ENCODE measurements around the gene NUDT16L1. TPM values are rescaled to one million over a fixed set of nuclear protein-coding genes. Genes with fewer than 3 reads are reported as not detected.
"Not testable (repeated sequence)": the region's sequence is repeated elsewhere in the genome, so short reads cannot be mapped to it uniquely, and the experiment has no call there.

The NUDT16L1 gene
- total RNA-seq, 1 donor from 2014 or later: 52.3 TPM

DNA sequence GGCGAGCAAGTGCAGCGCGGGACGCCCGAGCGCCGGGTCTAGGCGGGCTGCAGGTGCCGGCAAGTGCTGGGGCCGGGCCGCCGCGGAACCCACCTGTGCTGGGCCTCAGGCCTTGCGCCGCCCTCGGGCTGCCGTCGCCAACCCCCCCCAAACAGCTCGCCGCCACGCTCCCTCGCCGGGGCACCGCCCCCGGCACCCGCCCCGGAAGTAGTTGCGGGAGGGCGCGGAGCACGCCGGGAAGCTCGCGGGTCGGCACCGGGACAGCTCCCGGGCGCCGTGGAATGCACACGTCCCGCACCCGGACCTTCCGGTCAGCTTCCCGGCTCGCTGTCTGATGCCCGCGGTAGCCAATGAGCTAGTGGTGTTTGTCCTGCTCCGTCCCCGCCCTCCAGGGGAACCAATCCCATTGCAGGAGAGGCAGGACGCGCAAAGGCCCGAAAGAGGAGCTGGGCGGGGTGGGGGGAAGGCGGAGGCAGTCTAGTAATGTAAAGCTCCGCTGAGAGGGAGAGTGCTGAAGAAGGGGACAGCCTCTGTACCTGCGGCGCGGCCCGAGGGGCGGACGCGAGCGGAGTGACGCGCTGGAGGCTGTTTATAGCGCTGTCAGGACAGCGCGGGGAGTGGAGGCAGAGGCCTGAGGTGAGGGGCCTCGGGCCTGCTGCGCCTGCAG is 40.8 kb downstream of the NUDT16L1 start, which contains the start of the genes ANKS3 and DNAAF8:
Gene ANKS3 (minus strand): TSS at position 209 of the 667 bp plus-strand sequence. CDS start 4,122 bp downstream, outside the sequence.
Gene DNAAF8 (plus strand): TSS at position 475 of the 667 bp plus-strand sequence. CDS start 1,978 bp downstream, outside the sequence.
- intact Hi-C loops (cut with DNase I): loop anchor here (5.0 to 10.0 kb wide), 3 partner anchors 68 to 223 kb away; partner anchors contain the start of genes ROGDI and SEC14L5
- peak; percentile 98 for ATAC-seq
- peak; percentile 97 for DNase-seq (ENCODE audit: missing footprints)

DNA sequence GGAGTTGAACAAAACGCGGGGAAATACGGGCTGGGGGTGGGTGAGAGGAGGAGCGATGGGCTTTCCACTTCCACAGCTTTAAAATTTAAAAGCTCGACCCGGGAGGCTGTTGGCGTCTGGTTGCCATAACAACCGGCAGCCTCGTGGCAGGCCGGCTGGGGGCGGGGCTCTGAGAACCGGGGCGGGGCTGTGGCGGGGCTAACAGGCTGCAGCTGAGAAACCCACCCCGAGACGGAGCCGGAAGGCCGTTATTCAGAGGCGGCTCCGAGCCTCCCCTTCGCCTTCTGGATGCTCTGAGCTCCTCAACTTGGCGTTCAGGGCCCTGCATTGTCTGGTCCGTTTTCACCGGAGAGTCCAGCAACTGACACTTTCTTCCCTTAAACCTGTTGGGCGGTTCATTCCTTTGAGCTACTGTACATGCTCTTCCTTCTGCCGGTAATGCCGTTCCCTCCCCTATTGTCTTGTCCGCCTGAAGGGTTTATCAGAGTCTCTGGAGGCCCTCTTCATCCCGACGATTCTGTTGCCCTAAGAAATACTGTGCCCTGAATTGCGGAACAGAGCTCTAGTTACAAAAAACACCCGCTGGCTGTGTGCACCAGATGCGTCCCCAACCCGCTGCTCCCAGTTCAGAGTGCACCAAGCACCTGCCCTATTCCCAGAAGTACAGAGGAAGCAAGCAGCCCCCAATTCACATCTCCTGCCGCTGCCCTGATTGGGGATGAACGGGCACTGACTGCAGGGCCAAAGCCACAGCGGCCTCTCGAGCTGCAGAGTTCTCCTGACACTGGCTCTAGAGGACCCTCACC is 41.6 kb downstream of the NUDT16L1 start:
- ATAC-seq (peak; percentile 82), DNase-seq (ENCODE audit: missing footprints) (peak; percentile 95)
- intact Hi-C loops (cut with DNase I): loop anchor here (5.0 to 10.0 kb wide), 3 partner anchors 67 to 222 kb away; partner anchors contain the start of genes ROGDI and SEC14L5

DNA sequence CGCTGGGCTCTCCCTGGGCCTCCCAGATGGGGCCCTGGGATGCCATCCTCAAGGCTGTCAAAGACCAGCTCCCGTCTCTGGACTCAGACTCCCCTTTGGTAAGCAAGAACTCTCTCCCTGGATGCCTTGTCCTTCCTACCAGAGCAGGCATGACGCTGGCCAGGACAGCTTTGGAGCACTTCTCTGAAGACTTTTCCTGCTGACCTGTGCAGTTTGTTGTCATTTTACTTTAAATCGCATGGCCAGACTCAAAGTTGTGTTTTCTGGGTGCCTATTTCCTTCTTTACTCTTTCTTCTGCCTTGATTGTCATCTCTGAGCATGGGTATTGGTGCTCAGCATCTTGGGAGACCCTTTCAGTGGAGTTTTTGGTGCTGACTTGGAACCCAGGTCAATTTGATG is 43.2 kb downstream of the NUDT16L1 start:
- intact Hi-C loops (cut with DNase I): loop anchor here (10.0 kb wide), 1 partner anchor 118 kb away; no protein-coding TSS in a partner anchor
- no peak for ATAC-seq
- no peak for DNase-seq (ENCODE audit: missing footprints)

DNA sequence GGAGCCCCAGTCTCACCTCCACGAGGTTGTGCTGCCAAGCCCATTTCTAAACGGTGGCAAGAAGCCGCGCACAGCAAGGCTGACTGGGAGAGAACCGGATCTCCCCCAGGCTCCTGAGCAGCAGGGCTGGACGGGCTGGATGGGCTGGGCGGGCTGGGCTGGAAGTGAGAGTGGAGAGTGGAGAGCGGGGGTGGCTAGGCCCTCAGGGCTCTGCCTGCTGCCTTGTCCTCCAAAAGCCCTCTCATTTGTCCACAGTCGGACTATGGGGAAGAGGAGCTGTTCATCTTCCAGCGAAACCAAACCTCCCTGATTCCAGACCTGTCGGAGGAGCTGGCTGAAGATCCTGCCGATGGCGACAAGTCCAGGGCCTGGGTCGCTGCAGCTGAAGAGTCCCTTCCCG is 44.2 kb downstream of the NUDT16L1 start:
- no peak for ATAC-seq
- no peak for DNase-seq (ENCODE audit: missing footprints)
- intact Hi-C loops (cut with DNase I): loop anchor here (10.0 kb wide), 1 partner anchor 117 kb away; no protein-coding TSS in a partner anchor

DNA sequence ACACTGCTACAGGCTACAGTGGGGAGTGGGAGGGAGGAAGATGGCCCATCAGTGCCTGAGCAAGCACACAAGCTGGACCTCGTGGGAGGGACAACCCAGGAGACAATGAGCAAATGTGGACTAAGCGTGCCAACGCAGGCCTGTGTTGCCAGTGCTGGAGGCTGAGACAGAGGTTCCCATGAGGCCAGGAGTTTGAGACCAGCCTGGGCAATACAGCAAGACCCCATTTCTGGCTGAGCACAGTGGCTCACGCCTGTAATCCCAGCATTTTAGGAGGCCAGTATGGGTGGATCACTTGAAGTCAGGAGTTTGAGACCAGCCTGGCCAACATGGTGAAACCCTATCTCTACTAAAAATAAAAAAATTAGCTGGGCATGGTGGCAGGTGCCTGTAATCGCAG is 45.0 kb downstream of the NUDT16L1 start:
- not testable (repeated sequence) for ATAC-seq; DNase-seq (ENCODE audit: missing footprints)
- intact Hi-C loops (cut with DNase I): loop anchor here (10.0 kb wide), 1 partner anchor 116 kb away; no protein-coding TSS in a partner anchor

DNA sequence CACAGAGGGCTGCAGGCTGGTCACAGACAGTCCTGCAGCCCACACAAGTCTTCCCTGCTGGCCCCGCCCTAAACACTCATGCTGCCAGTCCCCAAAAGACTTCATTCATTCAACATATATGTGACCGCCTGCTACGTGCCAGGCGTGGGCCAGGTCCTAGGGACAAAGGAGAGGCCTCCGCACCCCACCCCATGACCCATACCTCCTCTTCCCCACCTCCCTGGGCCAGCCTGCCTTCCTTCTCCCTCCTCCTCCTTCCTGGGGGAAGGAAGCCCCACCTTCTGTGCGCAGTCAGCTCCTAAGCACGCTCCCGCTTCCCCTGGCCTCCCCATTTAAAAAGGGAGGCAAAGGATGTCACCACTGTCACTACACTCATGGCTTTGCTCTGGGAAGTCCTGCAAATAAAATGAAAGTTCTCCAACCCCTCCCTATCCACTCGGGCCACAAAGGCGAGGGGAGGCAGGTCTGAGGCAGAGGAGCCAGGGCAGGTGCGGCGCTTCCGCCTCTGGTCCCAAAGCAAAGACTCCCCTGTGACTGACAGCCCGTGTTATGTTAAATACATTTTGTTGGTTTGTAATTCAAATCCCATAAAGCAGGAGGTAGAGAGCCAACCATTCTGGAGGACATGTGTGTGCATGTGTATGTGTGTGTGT is 50.0 kb downstream of the NUDT16L1 start:
- intact Hi-C loops (cut with DNase I): no loop called here
- DNase-seq (ENCODE audit: missing footprints): no peak
- ATAC-seq: no peak

DNA sequence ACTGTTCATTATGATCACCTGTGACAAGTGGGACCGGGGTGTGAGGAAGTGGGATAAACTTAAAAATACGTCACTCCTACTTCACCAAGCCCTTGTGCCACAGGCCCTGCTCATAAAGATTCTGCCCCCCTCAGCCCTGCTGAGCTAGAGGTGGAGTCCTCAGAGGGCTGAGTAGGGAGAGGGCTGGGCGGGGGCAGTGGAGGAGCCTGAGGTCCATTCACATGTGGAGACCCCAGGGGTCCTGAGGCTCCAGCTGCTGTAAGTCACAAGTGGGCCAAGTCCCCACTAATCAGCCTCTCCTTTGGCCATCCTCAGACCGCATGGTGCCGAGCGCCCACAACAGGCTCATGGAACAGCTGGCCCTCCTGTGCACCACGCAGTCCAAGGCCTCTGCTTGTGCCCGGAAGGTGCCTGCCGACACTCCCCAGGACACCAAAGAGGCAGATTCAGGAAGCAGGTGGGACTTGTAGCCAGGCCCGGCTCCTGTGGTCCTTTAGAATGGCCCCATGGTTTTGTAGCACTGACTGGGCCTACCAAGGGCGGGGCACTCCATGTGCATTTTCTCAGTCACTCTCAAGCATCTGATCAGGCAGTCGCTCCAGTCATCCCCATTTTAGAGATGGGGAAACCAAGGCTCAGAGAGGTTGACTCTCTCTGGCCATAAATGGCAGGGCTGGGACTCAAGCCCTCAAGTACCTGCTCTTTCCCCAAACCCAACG is 51.4 kb downstream of the NUDT16L1 start:
- intact Hi-C loops (cut with DNase I): no loop called here
- no peak for DNase-seq (ENCODE audit: missing footprints)
- no peak for ATAC-seq

DNA sequence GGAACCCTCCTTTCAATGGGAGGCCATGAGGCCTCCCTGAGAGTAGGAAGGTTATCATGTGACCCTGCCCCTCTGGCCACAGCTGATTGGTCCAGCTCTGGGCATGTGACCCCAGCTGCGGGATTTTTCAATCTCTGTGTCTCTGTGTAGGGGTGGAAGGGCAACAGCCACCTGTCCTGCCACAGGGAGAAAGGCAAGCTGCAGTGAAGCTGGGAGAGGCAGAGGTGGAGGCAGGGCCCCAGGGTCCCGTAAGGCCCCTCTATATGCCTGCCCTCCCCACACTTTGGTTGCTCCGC is 51.9 kb downstream of the NUDT16L1 start:
- DNase-seq (ENCODE audit: missing footprints) (no peak), ATAC-seq (no peak)
- intact Hi-C loops (cut with DNase I): no loop called here

Small RNAs within 50 kb of the gene (microRNA-seq; reads per million reads assigned to microRNA genes)
- gene MIR6769A: not detected

Other genes with a start within 250 kb of the NUDT16L1 start
- gene NMRAL1, start 218.9 kb upstream of the NUDT16L1 start, total RNA-seq: 26.0 TPM
- gene HMOX2, start 217.2 kb upstream of the NUDT16L1 start, total RNA-seq: 126 TPM
- gene CDIP1, start 154.8 kb upstream of the NUDT16L1 start, total RNA-seq: 46.3 TPM
- gene C16orf96, start 137.2 kb upstream of the NUDT16L1 start, total RNA-seq: 0.05 TPM
- 26.2 TPM for gene UBALD1, start 78.7 kb upstream of the NUDT16L1 start, total RNA-seq
- gene MGRN1, start 68.7 kb upstream of the NUDT16L1 start, total RNA-seq: 32.2 TPM
- 9.1 TPM for gene ANKS3, start 40.7 kb downstream of the NUDT16L1 start, total RNA-seq
- 1.5 TPM for gene DNAAF8, start 41.0 kb downstream of the NUDT16L1 start, total RNA-seq
- 6.5 TPM for gene ZNF500, start 73.6 kb downstream of the NUDT16L1 start, total RNA-seq
- not detected for gene SEPTIN12, start 94.8 kb downstream of the NUDT16L1 start, total RNA-seq
- gene SMIM22, start 101.8 kb downstream of the NUDT16L1 start, total RNA-seq: not detected
- gene ROGDI, start 109.1 kb downstream of the NUDT16L1 start, total RNA-seq: 102 TPM
- gene GLYR1, start 153.7 kb downstream of the NUDT16L1 start, total RNA-seq: 88.8 TPM
- gene UBN1, start 153.9 kb downstream of the NUDT16L1 start, total RNA-seq: 45.2 TPM
- gene PPL, start 243.6 kb downstream of the NUDT16L1 start, total RNA-seq: 20.2 TPM